AG04449 (cell line): Measurements from ENCODE around the gene BFSP1.

Experiments
- CTCF ChIA-PET: fragments of 350-600 bp; formaldehyde crosslinking; extraction: SDS; loops from one replicate; lab custom pipeline; 2021; ENCODE audit warnings: antibody characterized with exemption; lab: Yijun Ruan, JAX
- POLR2A ChIA-PET: fragments of 400-600, 350-600 bp; formaldehyde crosslinking; extraction: SDS; loops from one replicate; lab custom pipeline; 2020; ENCODE audit warnings: antibody characterized with exemption, inconsistent platforms; lab: Yijun Ruan, JAX
- DNase-seq: peaks from one replicate; pipeline ENCODE4 v3.0.0-alpha.2; 2010; ENCODE audit warnings: low read depth, low spot score
- H3K4me3 ChIP-seq: 2 replicates; pipeline ENCODE4 v1.5.1; 2011; ENCODE audit warnings: low read depth, mild to moderate bottlenecking, control low read depth, low read length
- TF ChIP-seq, protein P1 (sequence below): IDR thresholded peaks from one replicate; pipeline ENCODE4 v1.5.1; 2011; ENCODE audit warnings: mild to moderate bottlenecking, moderate library complexity, low read length, control low read depth, inconsistent platforms; ENCODE audit not compliant: insufficient read depth; ENCODE audit errors: missing control alignments

BFSP1 gene

DNA sequence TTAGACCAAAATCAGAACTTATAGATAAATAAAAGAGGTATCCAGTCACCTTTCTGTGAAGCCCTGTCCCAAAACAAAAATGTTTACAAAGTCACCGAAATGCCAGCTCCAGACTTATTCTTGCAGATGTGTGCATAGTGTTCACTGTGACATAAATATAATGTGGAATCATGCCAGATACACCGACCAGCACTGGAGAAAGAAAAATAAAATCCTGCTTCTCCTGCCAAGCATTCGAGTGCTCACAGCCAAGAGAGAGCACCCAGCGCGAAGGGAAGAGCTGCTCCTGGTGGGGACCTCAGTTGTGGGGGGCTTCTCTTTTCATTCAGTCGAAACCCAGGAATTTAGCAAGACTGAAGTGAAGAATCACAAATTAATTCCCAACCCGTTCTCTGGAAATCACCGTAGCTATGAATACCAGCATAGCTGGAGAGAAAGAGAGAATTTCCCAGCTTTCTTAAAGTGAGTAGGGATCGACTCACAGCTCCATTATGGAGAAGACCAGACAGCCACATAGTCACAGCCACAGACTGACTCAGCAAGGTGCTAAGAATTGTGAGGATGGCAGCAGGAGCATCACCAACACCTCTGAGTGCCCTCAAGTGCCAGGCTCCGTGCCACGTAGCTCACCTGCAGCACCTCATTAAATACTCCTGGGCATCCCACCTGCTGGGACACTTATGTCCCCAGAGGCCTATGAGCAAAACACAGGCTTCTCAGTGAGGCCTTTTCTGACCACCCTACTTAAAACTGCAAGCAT, 33.2 kb downstream of the BFSP1 start:
- CTCF ChIA-PET: interaction anchor here (0.6 kb wide), 1 partner anchor 696 kb away, joined by 3 read pairs; no protein-coding TSS in a partner anchor
- DNase-seq: no peak
- no peak overlapping the region for H3K4me3 ChIP-seq
- POLR2A ChIA-PET: no interaction called here
- TF ChIP-seq, protein P1, sequence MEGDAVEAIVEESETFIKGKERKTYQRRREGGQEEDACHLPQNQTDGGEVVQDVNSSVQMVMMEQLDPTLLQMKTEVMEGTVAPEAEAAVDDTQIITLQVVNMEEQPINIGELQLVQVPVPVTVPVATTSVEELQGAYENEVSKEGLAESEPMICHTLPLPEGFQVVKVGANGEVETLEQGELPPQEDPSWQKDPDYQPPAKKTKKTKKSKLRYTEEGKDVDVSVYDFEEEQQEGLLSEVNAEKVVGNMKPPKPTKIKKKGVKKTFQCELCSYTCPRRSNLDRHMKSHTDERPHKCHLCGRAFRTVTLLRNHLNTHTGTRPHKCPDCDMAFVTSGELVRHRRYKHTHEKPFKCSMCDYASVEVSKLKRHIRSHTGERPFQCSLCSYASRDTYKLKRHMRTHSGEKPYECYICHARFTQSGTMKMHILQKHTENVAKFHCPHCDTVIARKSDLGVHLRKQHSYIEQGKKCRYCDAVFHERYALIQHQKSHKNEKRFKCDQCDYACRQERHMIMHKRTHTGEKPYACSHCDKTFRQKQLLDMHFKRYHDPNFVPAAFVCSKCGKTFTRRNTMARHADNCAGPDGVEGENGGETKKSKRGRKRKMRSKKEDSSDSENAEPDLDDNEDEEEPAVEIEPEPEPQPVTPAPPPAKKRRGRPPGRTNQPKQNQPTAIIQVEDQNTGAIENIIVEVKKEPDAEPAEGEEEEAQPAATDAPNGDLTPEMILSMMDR: no peak

DNA sequence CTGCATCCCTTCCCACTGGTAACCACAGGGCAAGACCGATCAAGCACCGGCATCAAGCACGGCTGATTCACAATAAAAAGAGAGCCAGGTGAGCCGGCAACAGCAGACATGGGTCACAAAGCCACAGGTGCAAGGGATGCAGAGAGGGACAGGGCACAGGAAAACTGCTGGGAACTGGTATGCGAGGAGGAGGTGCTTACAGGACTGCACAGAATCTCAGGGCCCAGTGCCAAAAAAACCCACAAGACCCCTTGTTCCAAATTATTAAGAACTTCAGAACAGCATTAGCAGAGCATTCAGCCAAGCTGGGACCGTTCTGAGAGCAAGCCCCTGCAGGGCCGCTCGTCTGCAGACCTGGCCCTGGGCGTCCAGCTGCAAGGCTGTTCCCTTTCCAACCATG, 35.4 kb downstream of the BFSP1 start:
- POLR2A ChIA-PET: no interaction called here
- H3K4me3 ChIP-seq: no peak overlapping the region
- DNase-seq: no peak
- CTCF ChIA-PET: interaction anchor here (0.7 to 1.2 kb wide), 2 partner anchors 9 to 674 kb away, joined by 3 read pairs; no protein-coding TSS in a partner anchor
- TF ChIP-seq, protein P1: no peak

DNA sequence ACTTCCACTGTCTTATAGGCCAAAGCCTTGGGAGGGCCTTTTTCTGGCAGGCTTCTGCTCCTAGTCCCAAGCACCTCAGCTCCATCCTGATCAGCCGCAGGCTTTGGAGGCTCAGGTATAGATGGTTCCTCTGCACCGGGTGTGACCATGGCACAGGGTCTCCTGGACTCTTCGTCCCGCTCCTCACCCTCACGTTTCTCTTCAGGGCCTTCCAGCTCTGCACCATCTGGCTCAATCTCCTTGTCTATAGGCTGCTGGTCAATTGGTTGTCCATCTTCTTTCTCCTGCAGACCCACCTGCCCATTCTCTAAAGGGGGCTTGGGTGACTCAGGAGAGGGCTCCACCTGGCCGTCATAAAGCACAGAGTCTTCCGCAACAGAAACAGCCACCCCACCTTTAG, 37.0 kb downstream of the BFSP1 start:
- DNase-seq: no peak
- H3K4me3 ChIP-seq: no peak overlapping the region
- TF ChIP-seq, protein P1: no peak
- POLR2A ChIA-PET: no interaction called here
- CTCF ChIA-PET: interaction anchor here (1.1 to 1.4 kb wide), 2 partner anchors 10 to 11 kb away, joined by 4 to 5 read pairs; no protein-coding TSS in a partner anchor

DNA sequence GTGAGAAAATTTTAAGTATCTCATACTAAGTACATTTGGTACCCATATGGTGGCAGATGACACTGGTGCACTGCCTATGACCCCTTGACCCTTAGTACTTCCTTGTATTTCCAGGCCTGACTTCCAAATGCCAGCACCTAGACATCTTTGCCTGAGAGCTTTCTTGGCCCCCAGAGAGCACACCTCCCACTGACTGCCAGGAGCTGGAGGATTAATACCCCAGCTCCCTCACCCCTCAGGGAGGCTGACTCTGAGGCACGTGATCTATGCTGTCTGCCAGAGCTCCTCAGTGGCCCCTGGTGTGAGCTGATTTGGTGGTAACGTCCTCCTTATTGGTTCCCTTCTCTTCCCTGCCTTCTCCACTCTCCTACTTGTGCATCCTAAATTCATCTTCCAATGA, 38.0 kb downstream of the BFSP1 start:
- no peak overlapping the region for H3K4me3 ChIP-seq
- CTCF ChIA-PET: interaction anchor here (1.6 kb wide), 1 partner anchor 12 kb away, joined by 8 read pairs; no protein-coding TSS in a partner anchor
- no peak for DNase-seq
- TF ChIP-seq, protein P1: no peak
- POLR2A ChIA-PET: no interaction called here

DNA sequence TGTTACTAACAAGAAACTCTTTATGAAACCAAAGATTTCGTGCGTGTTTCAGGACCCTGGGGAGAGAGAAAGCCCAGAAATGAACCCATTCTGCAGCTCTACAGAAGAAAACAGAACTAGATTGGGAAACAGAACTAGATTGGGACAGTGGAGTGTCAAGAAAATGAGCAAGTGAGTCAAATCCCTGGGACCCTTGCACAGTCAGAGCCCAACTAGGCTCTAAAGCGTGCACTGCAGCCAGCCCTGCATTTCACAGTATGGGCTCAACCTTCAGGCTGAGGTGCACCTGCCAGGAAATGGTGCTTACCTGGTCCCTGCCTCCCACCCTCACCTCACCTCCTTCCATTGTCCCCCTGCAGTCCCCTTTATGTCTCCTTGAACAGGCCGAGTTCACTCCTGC, 39.7 kb downstream of the BFSP1 start:
- CTCF ChIA-PET: interaction anchor here (1.6 kb wide), 1 partner anchor 14 kb away, joined by 8 read pairs; no protein-coding TSS in a partner anchor
- POLR2A ChIA-PET: no interaction called here
- H3K4me3 ChIP-seq: no peak overlapping the region
- DNase-seq: no peak
- TF ChIP-seq, protein P1: no peak

DNA sequence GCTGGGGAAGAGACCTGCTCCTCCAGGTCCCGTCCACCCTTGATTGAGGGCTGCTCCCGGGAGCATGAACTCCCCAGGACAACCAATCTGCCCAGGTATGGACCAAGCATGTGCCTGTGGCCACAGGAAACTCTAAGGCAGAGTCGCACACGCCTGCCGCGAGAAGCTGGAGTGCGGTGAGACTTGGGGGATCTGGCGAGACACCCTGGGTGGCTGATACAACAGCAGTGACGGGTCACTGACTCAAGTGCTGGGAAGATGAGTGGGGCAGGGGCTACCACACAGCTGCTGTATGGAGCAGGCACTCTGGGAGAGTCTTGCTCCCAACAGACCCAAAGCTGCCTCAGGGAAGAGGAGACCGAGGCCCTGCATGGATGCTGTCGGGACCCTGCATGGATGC, 40.1 kb downstream of the BFSP1 start:
- H3K4me3 ChIP-seq: no peak overlapping the region
- POLR2A ChIA-PET: no interaction called here
- no peak for DNase-seq
- TF ChIP-seq, protein P1: no peak
- CTCF ChIA-PET: no interaction called here
